HTERT RPE-1 (cell line): ENCODE data around the gene ATP5MC3.

Source experiments
- in situ Hi-C: fragments of 300-500 bp; cut with MboI; formaldehyde crosslinking; loops from 4 replicates; pipeline ENCODE4 v1.14.3; 2020; ENCODE audit warnings: low sequenced_read_pairs

Gene ATP5MC3

DNA sequence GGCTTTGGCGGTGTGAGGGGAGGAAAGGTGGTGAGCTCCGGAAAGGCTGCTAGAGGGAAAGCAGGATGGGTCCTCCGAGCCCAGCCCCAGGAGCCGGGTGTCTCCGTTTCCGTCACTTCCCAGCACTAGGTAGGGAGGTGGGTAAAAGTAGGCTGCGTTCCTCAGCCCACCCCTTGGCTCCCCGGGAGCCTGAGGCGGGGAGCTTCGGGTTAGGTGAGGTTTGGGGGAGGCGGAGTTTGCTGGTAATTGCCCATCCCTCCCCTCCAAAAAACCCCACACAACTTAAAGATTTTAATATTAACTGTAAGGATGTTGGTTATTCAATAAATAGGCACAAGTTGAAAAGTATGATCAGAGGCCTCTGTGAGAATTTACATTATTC lies 13.0 kb downstream of the ATP5MC3 start:
- in situ Hi-C loops, result no loop called here

DNA sequence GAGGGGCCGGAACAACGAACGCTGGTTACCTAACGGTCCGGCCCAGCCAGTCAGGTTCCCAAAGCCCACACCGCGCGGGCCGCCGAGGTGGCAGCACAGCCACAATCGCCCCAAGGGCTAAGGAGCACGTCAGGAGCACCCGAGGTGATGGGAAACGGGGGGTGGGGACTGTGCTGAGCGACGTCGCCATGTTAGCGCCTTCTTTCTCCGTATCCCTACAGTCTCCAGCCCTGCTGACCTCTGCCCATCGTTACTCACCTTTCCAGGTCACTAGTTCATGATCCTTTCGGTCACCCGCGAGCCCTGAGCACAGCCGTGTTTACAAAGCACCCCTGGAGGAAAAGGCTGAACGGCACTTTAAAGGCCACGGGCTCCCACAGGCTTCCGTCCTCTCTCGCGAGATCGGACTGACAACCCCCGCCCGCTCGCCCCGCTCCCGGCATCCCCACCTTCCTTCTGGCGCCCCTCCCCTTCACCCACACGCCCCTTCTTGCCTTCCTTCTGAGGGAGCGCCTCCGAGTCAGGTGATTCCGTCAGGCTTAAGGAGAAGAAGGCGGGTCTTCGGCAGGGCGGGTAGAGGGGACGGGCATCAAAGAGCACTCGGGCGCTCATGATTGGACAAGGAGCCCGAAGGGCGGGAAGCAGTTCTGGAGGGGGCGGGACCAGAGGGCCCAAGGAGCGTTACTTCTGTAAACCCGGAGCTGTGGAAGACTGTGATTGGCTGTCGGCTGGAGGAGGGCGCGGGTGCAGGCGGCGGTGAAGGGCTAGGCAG lies 13.5 kb downstream of the ATP5MC3 start, which contains the start of gene ATF2:
Gene ATF2, minus strand, starts transcription at position 412 of the 772 bp plus-strand sequence. CDS start 31,760 bp downstream, outside the sequence.
- in situ Hi-C loops, result no loop called here

DNA sequence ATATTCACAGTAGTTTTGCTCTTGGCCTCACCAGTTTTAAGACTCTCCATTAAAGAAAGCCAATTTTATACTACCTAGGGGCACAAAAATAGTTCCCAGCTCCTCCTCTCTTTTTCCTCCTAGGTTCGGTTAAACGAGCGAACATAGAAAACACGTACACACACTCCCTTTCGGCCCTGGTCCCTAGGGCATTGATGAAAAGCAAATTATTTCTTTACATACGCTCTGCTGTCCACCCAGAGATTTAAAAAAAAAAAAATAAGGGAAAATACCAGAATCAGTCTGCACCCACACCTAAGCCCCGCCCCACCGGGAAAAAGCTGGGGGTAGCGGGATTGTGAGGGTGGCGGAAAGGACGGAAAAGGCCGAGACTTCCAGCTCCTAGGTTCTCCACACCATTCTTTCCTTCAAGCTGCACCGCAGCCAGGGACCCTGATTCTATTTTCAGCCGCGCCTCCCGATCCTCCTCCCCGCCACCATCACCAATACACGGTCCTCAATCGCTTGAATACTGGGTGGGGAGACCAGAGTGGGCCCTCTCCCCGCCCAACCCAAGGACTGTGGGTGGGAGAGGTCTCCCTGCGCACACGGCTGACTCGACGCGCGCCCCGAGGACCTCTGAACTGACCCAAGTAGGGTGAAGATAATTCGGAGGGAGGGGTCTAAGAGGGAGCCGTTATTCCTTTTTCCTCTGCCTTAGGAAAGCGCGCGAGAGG lies 14.3 kb downstream of the ATP5MC3 start:
- in situ Hi-C loops, result no loop called here

DNA sequence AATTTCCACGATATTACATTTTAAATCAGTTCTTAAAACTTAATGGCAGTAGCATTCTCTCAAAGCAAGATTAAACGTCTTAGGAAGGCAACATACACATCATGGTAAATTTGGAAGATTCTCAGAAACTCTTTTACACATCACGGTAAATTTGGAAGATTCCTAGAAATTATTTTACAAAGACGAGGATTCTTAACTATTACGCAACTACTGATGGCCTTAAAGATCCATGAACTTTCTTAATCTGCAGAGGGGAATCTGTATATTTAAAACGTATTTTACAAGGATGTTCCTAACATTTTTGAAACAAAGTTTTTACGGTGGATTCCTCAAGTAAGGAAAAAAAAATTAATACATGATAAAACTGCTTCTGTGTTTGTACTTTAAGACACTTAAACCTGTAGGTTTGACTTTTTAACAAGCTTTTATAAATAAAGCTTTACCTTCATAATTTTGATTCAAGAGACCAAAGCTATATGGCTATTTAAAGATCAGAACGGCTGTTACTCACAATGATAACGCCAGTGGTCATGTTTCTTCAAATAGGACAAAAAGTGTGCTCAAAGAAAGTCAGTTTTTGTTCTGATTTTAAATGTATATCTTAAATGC lies 15.2 kb downstream of the ATP5MC3 start:
- in situ Hi-C loops, result no loop called here

DNA sequence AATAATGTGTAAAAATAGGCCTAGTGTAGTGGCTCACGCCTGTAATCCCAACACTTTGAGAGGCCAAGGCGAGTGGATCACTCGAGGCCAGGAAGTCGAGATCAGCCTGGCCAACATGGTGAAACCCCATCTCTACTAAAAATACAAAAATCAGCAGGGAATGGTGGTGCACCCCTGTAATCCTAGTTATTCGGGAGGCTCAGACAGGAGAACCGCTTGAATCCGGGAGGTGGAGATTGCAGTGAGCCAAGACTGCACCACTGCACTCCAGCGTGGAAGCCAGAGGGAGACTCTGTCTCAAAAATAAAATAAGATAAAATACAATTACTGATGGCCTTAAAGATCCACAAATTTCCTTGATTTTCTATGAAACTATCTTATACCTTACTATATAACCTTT lies 17.3 kb downstream of the ATP5MC3 start:
- in situ Hi-C loops, result no loop called here

DNA sequence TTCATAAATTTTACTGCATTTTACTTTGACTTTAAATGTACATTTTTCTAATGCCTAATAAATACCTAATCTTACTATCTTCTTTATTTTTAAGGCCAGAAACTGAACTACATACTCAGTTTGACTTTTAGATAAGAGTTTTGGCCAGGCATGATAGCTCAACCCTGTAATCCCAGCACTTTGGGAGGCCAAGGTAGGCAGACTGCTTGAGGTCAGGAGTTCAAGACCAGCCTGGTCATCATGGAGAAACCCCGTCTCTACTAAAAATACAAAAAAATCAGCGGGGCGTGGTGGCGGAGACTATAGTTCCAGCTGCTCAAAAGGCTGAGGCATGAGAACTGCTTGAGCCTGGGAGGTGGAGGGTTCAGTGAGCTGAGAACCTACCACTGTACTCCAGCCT lies 22.6 kb downstream of the ATP5MC3 start:
- in situ Hi-C loops, result no loop called here

DNA sequence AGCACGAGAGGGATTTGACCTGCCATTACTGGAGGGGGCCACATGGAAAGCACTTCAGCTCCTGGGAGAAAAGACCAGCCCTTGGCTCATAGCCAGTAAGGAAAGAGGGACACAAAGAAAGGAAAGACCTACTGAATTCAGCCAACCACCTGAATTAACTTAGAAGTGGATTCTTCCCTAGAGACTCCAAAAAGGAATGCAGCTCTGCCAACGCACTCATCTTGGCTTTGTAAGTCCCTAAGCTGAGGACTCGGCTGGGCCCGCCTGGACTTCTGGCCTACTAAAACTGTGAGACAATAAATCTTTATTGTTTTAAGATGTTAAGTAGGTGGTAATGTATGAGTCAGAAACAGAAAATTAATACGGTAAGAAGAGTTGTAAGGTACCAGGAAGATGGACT lies 25.0 kb downstream of the ATP5MC3 start:
- in situ Hi-C loops, result no loop called here

DNA sequence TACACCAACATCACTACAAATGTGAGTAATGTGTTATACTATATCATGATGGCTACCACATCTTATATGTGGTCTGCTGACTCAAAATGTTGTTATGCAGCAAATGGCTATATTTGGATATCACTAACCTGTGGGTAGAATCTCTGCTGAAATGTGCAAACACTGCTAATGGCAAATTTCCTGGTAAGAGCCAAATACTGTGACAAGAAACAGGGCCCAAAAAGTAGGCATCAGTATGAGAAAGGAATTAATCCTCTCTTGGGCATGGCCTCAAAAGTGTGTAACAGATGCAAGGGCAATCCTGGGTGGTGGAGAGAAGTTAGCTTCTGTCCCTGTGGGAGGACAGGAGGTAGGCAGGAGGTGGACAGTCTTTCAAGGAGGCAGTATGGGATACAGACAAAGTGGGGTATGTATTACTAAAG lies 26.8 kb downstream of the ATP5MC3 start:
- in situ Hi-C loops, result no loop called here

DNA sequence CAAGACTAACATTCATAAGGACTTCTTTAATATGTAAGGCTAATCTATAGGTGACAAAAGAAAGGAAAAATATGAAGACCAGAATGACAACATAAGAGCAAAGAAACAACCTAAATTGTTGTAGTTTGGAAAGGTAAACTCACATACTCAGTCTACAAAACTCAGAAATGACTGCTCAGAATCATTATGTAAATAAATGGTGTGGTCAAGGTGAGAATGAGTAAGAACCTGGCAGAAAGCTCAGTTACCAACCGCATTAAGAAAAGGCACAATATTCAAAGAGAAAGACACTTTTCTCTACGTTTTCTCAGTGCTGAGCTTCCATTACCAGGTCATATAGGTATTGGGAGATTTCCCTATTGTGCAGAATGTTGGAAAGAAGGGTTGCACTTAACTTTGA lies 29.3 kb downstream of the ATP5MC3 start:
- in situ Hi-C loops, result no loop called here

DNA sequence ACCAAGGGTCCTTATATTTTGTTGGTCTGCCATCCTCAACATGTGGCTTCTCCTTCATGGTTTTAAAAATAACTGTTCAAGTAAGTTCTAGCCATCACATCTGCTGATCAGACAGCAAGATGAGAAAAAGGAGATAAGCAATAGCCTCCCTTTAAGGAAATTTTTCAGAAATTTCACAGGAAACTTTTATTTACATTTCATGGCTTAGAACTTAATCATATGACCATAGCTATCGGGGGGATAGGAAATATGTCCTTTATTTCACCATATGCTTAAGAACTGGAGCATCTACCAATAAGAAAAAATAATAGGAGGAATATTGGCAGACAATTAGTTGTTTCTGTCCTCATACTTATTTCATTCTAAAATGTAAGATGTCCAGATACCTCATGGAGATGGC lies 29.7 kb downstream of the ATP5MC3 start:
- in situ Hi-C loops, result no loop called here

DNA sequence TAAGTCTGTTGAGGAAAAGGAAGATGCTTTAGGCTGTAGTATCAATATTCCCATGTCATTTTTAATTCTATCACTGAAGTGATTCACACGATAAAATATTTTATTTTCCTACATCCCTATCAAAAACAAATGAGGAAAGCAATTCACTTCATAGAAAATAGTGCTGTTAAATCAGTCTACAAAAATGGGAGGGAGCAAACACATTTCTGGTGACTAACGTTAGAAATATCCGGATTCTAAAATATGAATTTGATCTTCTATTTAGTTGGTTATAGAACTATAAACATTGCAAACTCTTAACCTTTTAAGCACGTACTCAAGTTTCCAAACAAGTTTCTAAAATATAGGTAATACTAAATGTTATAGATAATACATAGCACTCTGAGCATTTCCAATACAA lies 34.3 kb downstream of the ATP5MC3 start:
- in situ Hi-C loops, result no loop called here

DNA sequence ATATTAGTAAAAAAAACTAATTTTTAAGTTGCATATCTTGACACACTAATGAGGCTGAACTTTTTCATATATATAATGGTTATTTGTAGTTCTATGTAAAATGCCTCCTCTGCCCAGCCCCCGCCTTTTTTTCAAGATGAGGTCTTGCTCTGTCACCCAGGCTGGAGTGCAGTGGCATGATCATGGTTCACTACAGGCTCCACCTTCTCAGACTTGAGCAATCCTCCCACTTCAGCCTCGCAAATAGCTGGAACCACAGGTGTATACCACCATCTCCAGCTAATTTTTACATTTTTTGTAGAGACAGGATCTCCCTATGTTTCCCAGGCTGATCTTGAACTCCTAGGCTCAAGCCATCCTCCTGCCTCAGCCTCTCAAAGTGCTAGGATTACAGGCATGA lies 37.8 kb downstream of the ATP5MC3 start:
- in situ Hi-C loops, result no loop called here

DNA sequence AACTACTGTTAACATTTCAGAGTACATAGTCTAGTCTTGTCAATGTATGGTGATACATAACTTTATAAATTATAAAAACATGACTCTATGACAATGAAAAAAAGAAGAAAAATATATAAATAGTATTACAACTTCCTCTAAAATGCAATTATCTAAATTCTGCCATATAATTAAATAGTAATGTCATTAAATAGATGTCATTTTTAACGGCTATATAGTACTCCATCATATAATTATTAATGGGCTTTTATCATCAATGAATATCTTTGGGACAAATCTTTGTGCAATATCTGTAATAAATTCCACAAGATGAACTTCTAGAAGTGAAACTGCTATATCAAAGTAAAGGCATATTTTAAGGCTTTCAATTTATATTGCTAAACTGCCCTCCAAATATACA lies 38.3 kb downstream of the ATP5MC3 start:
- in situ Hi-C loops, result no loop called here

DNA sequence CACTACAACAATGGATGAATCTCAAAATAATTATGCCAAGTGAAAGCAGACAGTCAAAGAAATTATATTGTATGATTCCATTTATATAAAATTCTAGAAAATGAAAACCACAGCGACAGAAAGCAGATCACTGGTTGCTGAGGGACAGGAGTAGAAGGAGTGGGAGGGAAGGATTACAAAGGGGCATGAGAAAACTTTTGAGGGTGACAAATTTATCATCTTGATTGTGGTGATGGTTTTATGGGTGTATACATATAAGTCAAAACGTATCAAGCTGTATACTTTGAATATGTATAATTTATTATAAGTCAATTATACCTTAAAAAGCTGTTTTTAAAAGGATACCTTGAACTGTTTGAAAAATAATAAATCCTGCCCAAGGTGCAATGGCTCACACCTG lies 41.2 kb downstream of the ATP5MC3 start:
- in situ Hi-C loops, result no loop called here

DNA sequence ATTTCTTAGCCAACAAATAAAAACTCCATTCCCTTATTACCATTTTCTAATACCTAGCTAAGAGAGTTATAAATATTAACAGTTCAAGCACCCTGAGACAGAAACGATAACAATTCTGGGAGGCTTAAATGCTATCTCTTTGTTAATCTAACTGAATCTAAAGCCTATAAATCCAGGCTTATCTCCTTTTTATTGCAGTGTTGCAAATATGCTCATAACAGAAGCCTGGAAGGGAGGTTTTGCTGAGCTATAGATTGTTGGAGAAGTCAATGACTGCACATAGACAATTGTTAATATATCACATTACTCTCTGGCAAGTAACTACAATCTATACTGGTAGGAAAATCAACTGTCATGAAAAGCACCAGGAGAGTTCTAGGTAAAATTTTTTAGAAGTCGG lies 43.7 kb downstream of the ATP5MC3 start:
- in situ Hi-C loops, result no loop called here

DNA sequence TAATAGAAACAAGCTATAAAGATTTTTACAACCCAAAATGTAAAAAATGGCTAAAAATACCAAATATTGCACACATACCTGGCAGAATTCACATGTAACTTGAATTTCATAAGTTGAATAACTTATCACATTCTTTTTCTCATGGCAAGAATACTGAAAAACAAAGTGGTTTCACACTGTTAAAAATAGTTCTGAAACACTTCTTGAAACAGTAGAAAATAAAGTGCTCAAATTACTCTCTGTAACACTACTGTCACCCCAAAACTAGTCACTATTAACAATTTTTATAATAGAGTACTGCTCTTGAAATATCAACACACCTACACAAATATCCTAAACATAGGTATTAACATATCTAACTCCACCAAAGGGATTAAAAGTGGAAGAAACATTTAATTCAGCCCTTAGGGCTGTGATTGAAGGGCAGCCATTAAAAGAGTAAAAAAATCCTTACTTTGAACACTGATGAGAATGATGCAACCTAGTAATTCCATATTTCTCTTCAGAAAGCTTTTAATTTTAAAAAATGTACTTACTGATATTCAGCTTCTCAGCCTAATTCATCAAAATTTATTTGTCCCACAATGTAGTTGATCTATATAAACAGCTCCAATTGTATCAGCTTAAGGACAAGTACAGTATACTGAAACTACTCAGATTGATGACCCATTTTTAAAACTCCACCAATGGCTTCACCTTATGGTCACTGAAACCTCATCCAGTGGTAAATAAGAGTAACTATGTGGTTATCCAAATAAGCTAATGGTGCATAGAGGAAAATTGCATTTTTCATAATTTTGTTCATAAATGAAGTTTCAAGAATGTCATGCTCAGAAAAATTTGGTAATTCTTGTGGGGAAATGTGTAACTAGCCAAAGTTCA lies 44.9 kb downstream of the ATP5MC3 start:
- in situ Hi-C loops, result no loop called here

DNA sequence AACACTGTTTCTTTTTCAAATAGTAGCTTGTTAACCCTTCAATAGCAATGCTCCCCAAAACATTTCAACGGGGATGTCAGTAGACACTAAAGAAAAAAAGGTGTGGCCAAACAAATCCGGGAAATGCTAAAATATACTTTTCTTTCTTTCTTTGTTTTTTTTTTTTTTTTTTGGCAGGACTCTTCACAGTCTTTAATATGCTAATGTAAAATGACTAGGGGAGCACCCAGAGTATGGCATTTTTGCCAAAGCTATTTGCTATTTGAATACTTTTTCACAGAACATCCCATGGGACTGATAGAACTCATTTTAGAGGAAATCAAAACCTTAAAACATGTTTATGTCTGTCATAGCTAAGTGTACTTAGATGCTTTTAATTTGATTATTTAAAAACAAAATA lies 45.6 kb downstream of the ATP5MC3 start:
- in situ Hi-C loops, result no loop called here

DNA sequence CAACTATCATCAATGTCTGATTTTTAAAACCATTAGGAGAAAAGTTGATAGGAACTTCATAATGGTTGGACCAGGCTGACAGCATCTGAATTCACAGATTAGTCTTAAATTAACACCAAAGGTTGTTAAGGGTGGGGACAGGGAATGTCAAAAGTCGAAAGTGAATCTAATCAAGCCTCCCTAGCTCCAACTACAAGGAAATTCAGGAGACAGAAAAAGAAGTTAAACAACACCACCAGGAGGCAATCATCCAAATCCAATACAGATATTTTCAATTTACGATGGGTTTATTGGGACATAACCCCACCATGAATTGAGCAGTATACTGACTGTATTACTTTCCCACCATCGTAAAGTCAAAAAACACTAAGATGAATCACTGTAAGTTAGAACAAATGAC lies 46.3 kb downstream of the ATP5MC3 start:
- in situ Hi-C loops, result no loop called here

DNA sequence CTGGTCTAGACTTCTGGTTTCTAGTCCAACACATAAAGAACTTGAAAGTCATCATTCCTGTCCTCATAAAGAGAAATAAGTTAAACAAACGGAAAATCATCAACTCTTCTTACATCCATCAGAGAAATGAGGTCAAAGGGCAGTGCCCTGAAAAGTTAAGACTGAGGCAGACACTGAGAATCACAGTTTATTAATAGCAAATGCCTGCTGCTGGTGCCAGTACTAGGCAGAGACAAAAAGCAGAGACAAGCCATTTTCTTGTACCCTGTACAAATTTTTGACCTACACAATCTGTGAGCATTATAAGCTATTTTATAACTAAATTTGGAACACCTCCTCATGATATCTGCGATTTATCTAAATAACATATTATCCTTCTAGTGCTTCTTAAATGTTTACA lies 50.3 kb downstream of the ATP5MC3 start:
- in situ Hi-C loops, result no loop called here

DNA sequence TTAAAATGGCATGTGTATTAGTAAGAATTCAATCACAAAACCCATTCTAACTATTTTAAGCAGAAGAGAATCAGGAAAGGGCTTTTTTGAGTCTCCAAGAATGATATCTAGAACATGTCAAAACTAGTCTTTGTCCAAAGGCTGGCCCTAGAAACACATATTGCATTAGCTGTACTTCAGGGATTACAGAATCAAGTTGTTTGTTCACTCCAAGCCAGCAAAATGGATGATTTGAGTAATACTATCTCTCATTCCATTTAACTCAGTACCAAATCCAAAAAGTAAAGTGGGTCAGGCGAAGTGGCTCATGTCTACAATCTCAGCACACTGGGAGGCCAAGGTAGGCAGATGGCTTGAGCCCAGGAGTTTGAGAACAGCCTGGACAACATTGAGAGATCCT lies 54.8 kb downstream of the ATP5MC3 start:
- in situ Hi-C loops, result no loop called here
